Astrocyte (in vitro differentiated cells and primary cell): ENCODE measurements around the gene ZNF70.

Experiments used
- EZH2 ChIP-seq: IDR thresholded peaks from 2 replicates; pipeline ENCODE4 v1.6.1; 2012; ENCODE audit warnings: mild to moderate bottlenecking, low read length, inconsistent platforms; ENCODE audit not compliant: insufficient read depth
- TF ChIP-seq, protein P1 (sequence below): IDR thresholded peaks from 2 replicates; pipeline ENCODE4 v1.5.1; 2011; ENCODE audit warnings: low read depth, mild to moderate bottlenecking, inconsistent platforms, low read length, moderate library complexity; ENCODE audit not compliant: insufficient read depth

DNA sequence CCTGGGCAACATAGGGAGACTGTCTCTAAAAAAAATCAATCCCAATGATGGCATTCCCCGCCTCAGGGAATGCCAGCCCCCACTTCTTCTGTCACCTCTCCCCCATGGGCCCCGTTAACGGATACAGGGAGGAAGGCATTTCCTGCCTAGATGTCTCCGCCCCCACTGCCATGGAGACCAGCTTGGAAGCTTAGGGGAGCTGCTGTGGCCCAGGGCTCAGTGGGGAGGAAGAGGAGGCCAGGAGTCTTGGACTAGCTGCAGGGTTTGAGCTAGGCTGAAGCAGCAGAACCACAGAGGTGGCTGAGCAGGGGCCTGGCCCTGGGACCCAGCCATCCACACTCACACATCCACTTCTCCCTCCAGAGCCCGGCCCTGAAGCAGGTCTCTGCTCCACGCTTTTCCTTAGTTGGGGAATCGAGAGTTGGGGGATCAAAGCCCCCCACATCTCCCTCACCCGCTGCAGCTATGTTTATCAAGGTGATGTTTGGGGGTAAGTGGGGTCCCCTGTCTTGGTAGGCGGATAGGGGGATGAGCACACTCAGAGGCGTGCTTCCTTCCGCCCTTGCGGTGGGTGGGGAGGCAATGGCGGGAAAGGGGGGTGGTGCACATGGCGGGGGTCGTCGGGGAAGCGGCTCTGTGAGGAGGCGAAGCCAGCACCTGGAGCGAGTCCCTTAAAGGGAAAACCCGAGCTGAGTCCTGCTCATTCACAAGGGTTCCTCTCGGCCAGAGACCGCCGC, 12.1 kb upstream of the ZNF70 start, which contains the start of gene C22orf15:
- TF ChIP-seq, protein P1, sequence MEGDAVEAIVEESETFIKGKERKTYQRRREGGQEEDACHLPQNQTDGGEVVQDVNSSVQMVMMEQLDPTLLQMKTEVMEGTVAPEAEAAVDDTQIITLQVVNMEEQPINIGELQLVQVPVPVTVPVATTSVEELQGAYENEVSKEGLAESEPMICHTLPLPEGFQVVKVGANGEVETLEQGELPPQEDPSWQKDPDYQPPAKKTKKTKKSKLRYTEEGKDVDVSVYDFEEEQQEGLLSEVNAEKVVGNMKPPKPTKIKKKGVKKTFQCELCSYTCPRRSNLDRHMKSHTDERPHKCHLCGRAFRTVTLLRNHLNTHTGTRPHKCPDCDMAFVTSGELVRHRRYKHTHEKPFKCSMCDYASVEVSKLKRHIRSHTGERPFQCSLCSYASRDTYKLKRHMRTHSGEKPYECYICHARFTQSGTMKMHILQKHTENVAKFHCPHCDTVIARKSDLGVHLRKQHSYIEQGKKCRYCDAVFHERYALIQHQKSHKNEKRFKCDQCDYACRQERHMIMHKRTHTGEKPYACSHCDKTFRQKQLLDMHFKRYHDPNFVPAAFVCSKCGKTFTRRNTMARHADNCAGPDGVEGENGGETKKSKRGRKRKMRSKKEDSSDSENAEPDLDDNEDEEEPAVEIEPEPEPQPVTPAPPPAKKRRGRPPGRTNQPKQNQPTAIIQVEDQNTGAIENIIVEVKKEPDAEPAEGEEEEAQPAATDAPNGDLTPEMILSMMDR: no peak
- no peak for TF ChIP-seq EZH2
